NB4 (cell line): ENCODE data around the gene CDC27.
"Not testable (repeated sequence)": the region's sequence is repeated elsewhere in the genome, so short reads cannot be mapped to it uniquely, and the experiment has no call there.

Source experiments
- CTCF ChIP-seq: IDR thresholded peaks from one replicate; pipeline ENCODE4 v1.5.1; 2012; ENCODE audit warnings: low read depth, low read length
- MYC ChIP-seq: IDR thresholded peaks from 2 replicates; pipeline ENCODE4 v1.6.1; 2011; ENCODE audit warnings: low read depth, low read length

GRCh38 chr17:47123262-47123661, 65.8 kb downstream of the CDC27 start:
- TF ChIP-seq CTCF, MYC: not testable (repeated sequence)
